Spleen (tissue), 11 donors: Measurements from ENCODE around the gene BABAM2. TPM values are rescaled to one million over a fixed set of nuclear protein-coding genes. Genes with fewer than 3 reads are reported as not detected.

Experiments used
- DNase-seq: peaks from one replicate; pipeline ENCODE4 v3.0.0-alpha.2; 2020
- H3K27ac ChIP-seq, 8 donors: fragments of 200-600 bp; sonication (generic) in 7 of 8; 1 replicate in 4 of 8; 2 replicates in 4 of 8; pipeline versions ENCODE4 v1.5.0 to v1.8.0; 2016 to 2021; ENCODE audit warnings: inconsistent platforms in 4 of 8, mild to moderate bottlenecking in 4 of 8, moderate library complexity in 1 of 8
- H3K27me3 ChIP-seq, 7 donors: fragments of 200-600 bp; sonication (generic) in 6 of 7; replicated peaks in 1 of 7; 1 replicate in 4 of 7; 2 replicates in 3 of 7; pipeline versions ENCODE4 v1.5.0 to v1.8.0; 2016 to 2021; ENCODE audit warnings: inconsistent platforms in 3 of 7, mild to moderate bottlenecking in 1 of 7
- H3K36me3 ChIP-seq, 6 donors: fragments of 200-600 bp; sonication (generic) in 5 of 6; 1 replicate in 4 of 6; 2 replicates in 2 of 6; pipeline versions ENCODE4 v1.5.0 to v1.8.0; 2016 to 2021; ENCODE audit warnings: inconsistent platforms in 2 of 6
- H3K4me1 ChIP-seq, 6 donors: fragments of 200-600 bp; sonication (generic) in 5 of 6; 1 replicate in 3 of 6; 2 replicates in 3 of 6; pipeline versions ENCODE4 v1.5.0 to v1.8.0; 2016 to 2021; ENCODE audit warnings: inconsistent platforms in 3 of 6
- H3K4me3 ChIP-seq, 8 donors: fragments of 200-600 bp; sonication (generic) in 7 of 8; 1 replicate in 4 of 8; 2 replicates in 4 of 8; pipeline versions ENCODE4 v1.5.0 to v1.8.0; 2016 to 2021; ENCODE audit warnings: inconsistent platforms in 4 of 8, mild to moderate bottlenecking in 4 of 8, moderate library complexity in 2 of 8
- H3K9me3 ChIP-seq, 8 donors: fragments of 200-600 bp; sonication (generic) in 7 of 8; 1 replicate in 4 of 8; 2 replicates in 4 of 8; pipeline versions ENCODE4 v1.5.0 to v1.8.0; 2016 to 2021; ENCODE audit warnings: inconsistent platforms in 4 of 8
- POLR2A ChIP-seq, 3 donors: fragments of 450-650 bp; IDR thresholded peaks; one replicate each; pipeline ENCODE4 v1.5.1; 2017; ENCODE audit warnings: antibody characterized with exemption in 3 of 3, mild to moderate bottlenecking in 1 of 3
- POLR2AphosphoS5 ChIP-seq, 3 donors: sonication (generic); formaldehyde crosslinking; IDR thresholded peaks; one replicate each; pipeline ENCODE4 v1.5.1; 2017; ENCODE audit warnings: antibody characterized with exemption in 3 of 3
- WGBS, 5 donors: extraction: QIAGEN DNeasy Blood & Tissue Kit in 3 of 5; methylation state at CpG; one replicate each; pipeline versions ENCODE4 v1.1.5 to v1.1.7; 2013 to 2018; 5-methylcytosine and 5-hydroxymethylcytosine counted together
- intact Hi-C: fragments of 100-400 bp; cut with DNase I; formaldehyde crosslinking; loops from one replicate; pipeline ENCODE4 v1.15.0; 2023; ENCODE audit warnings: low total_unique reads
- polyA plus RNA-seq, 3 donors: library from polyadenylated mRNA; stranded (reverse); fragments of 200-250 nt; gene quantifications; one replicate each; pipeline ENCODE4 v1.2.1, GENCODE V29; 2013
- total RNA-seq, 7 donors: library from RNA; depleted of rRNA in 3 of 7; stranded (reverse); fragments of >200 nt in 3 of 7; fragmentation: NEBNext Ultra II Directional in 4 of 7; extraction: Animal tissue kit (Norgen Biotek cat#: 25700) in 4 of 7; gene quantifications; one replicate each; pipeline versions ENCODE4 v1.1.0 to v1.2.1, GENCODE V29; 2016 to 2021
- TF ChIP-seq, protein P1 (sequence below), 11 experiments: fragments of 200-600 bp in 7 of 11; fragments of 450-650 bp in 4 of 11; sonication (generic) in 4 of 11; IDR thresholded peaks in 8 of 11; conservative IDR thresholded peaks in 3 of 11; 1 replicate in 7 of 11; 2 replicates in 4 of 11; pipeline versions ENCODE4 v1.4.0 to v1.8.0; 2016 to 2021; ENCODE audit warnings: antibody characterized with exemption in 11 of 11, inconsistent platforms in 4 of 11, mild to moderate bottlenecking in 1 of 11
- donor health status: healthy with polysubstance abuse.
- donor health status: DM: no; HTN: no; CAD: no; lungs with moderate emphysema.
- donor health status: DM: no; HTN: no; CAD: no.
- donor health status: Bipolar disorder and iron deficiency.
- donor health status: healthy.
- donor health status: DM: no; HTN: no; CAD: no.
- donor health status: DM: yes; HTN: yes; CAD: no.

The BABAM2 gene
- total and polyA plus RNA-seq, 10 donors: 16.1 to 70.1 (median 55.0) TPM

DNA sequence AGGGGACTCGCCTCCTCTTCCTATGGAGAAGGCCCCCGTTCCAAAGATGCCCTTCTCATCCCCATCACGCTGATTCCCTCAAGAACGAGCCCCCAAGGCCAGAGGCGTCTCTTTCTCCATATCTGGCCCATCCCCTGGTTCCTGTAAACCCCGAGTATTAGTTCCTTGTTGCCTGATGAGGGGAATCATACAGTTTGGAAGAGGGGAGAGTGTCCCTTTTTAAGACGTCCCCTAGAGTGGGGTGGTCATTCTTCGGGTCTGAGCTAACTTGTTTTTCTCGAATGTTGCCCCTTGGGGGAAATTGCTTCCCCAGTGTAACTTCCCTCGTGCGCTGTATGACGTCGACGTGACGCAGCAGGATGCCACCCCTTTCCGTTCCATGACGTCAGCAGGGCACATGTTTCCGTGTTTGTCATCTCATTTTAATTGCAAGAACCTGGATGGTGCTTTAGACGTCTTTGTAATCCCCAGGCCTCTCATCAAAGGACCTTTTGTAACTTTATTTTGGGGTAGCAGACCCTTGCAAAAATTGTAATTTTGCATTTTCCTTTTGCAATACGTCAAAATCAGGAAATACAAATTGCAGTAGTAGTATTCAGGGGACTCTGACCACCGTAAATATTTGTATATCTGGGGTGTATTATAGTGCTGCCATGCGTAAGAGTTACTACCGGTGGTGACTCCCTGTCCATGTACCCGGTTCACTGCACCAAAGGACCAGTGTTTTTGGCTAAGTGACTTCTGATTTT is 569 bp downstream of the BABAM2 start:
- peak overlapping the region; percentile 66 to 91 (median 76) for H3K4me3 ChIP-seq
- H3K9me3 ChIP-seq: no peaks in the 10 kb centered on the region
- H3K36me3 ChIP-seq: peaks cover 0 to 19% (median 5%) of the 10 kb centered on the region in 6 donors
- TF ChIP-seq, protein P1, sequence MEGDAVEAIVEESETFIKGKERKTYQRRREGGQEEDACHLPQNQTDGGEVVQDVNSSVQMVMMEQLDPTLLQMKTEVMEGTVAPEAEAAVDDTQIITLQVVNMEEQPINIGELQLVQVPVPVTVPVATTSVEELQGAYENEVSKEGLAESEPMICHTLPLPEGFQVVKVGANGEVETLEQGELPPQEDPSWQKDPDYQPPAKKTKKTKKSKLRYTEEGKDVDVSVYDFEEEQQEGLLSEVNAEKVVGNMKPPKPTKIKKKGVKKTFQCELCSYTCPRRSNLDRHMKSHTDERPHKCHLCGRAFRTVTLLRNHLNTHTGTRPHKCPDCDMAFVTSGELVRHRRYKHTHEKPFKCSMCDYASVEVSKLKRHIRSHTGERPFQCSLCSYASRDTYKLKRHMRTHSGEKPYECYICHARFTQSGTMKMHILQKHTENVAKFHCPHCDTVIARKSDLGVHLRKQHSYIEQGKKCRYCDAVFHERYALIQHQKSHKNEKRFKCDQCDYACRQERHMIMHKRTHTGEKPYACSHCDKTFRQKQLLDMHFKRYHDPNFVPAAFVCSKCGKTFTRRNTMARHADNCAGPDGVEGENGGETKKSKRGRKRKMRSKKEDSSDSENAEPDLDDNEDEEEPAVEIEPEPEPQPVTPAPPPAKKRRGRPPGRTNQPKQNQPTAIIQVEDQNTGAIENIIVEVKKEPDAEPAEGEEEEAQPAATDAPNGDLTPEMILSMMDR (IDR thresholded peaks at IDR 0.05 in 8 of 11, conservative IDR thresholded peaks at IDR 0.05 in 3 of 11): no peak
- TF ChIP-seq POLR2A (IDR thresholded peaks at IDR 0.05): no peak
- peak in 1 of 3 donors; percentile 82 for TF ChIP-seq POLR2AphosphoS5 (IDR thresholded peaks at IDR 0.05)
- intact Hi-C loops: loop anchor here (10.0 kb wide), 1 partner anchor 116 kb away; the partner anchor contains the start of gene MRPL33
- H3K27ac ChIP-seq: peak overlapping the region; percentile 97 to 99 (median 98)
- no peaks in the 10 kb centered on the region for H3K27me3 ChIP-seq
- peaks cover 6 to 59% (median 48%) of the 10 kb centered on the region in 6 donors for H3K4me1 ChIP-seq
- whole genome bisulfite sequencing, 5 donors: 13 to 16% (median 15%) methylated on average over 24 of the region's 24 CpGs
- DNase-seq: peak; percentile 90

DNA sequence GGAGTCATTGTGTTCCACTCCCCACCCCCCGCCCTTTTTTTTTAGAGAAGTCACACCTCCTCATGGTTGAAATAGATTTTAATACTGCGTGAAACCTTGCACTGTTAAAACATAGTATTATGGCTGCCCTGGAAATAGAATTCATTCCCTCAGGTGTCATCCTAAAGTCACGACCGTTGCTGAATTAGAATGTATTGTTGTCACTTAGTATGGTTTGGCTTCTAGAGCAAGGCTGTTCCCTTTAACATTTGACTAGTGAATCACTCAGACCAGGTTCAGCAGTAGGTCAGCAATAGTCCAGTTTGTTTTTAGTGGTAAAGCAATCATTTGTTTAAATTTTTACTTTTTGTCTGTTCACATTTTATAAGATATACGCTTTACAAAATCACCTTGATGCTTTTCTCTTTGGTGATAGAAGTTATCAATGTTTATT is 1.2 kb downstream of the BABAM2 start:
- no peaks in the 10 kb centered on the region for H3K9me3 ChIP-seq
- H3K4me1 ChIP-seq: peaks cover 6 to 61% (median 48%) of the 10 kb centered on the region in 6 donors
- TF ChIP-seq, protein P1 (IDR thresholded peaks at IDR 0.05 in 8 of 11, conservative IDR thresholded peaks at IDR 0.05 in 3 of 11): no peak
- TF ChIP-seq POLR2AphosphoS5 (IDR thresholded peaks at IDR 0.05): no peak
- TF ChIP-seq POLR2A (IDR thresholded peaks at IDR 0.05): no peak
- peak overlapping the region; percentile 97 to 99 (median 98) for H3K27ac ChIP-seq
- H3K27me3 ChIP-seq: no peaks in the 10 kb centered on the region
- H3K36me3 ChIP-seq: peaks cover 0 to 24% (median 11%) of the 10 kb centered on the region in 6 donors
- DNase-seq: no peak
- 80 to 87% (median 84%) methylated on average over 5 of the region's 5 CpGs for WGBS, 5 donors
- peak overlapping the region in 4 of 8 donors; percentile 73 to 91 (median 78) for H3K4me3 ChIP-seq
- intact Hi-C loops: loop anchor here (10.0 kb wide), 1 partner anchor 117 kb away; the partner anchor contains the start of gene MRPL33

DNA sequence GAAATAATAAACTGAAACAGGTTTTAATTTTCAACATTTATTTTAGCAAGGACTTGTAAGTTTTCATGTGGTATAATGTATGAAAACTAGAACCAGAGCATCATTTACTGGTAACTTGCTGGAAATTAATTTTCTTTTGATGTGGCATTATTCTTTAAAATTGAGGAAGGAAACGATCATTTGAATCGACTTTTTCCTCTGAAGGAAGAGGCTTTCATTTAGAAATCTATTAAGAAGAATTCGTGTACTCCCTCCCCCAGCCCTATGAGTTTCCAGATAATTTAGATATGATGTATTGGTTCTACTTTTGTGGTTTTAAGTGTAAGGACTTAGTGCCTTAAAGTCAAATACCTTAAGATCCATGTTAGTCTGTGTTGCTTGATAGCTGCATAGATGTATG is 2.5 kb downstream of the BABAM2 start:
- no peaks in the 10 kb centered on the region for H3K9me3 ChIP-seq
- H3K4me1 ChIP-seq: peaks cover 12 to 70% (median 55%) of the 10 kb centered on the region in 6 donors
- no peak overlapping the region for H3K4me3 ChIP-seq
- H3K27me3 ChIP-seq: no peaks in the 10 kb centered on the region
- intact Hi-C loops: loop anchor here (10.0 kb wide), 1 partner anchor 118 kb away; the partner anchor contains the start of gene MRPL33
- H3K27ac ChIP-seq: peak overlapping the region in 2 of 8 donors; percentile 97 to 99
- H3K36me3 ChIP-seq: peaks cover 0 to 35% (median 14%) of the 10 kb centered on the region in 6 donors
- DNase-seq: no peak
- no peak for TF ChIP-seq POLR2A (IDR thresholded peaks at IDR 0.05)
- no peak for TF ChIP-seq POLR2AphosphoS5 (IDR thresholded peaks at IDR 0.05)
- TF ChIP-seq, protein P1 (IDR thresholded peaks at IDR 0.05 in 8 of 11, conservative IDR thresholded peaks at IDR 0.05 in 3 of 11): no peak
- 4 to 9% (median 7%) methylated on average over 3 of the region's 3 CpGs for WGBS, 5 donors

DNA sequence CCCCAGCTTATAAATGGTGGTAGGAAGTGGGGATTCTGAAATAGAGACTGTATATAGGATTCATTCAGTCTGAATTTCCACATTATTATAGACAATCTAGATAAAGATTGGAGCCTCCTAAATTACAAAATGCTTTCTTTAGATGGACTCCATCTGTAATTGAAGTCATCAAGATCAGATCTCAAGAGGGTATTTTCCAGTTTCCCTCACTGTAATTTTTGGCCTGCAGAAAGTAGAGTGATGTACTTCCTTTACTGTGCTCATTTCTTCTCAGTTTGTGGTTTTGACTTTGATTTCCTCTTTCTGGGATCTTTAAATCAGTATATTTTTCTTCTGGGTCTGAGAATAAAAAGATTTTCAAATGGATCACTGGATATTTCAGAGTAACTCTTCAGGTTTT is 7.2 kb downstream of the BABAM2 start:
- Histone ChIP-seq H3K36me3 (peaks cover 0 to 65% (median 20%) of the 10 kb centered on the region in 6 donors), H3K9me3 (no peaks in the 10 kb centered on the region), H3K4me1 (peaks cover 6 to 42% (median 22%) of the 10 kb centered on the region in 6 donors), H3K27ac (peak overlapping the region in 6 of 8 donors; percentile 13 to 49 (median 35)), H3K4me3 (no peak overlapping the region), H3K27me3 (no peaks in the 10 kb centered on the region)
- no peak for DNase-seq
- TF ChIP-seq, protein P1 (IDR thresholded peaks at IDR 0.05 in 8 of 11, conservative IDR thresholded peaks at IDR 0.05 in 3 of 11): no peak
- TF ChIP-seq POLR2AphosphoS5 (IDR thresholded peaks at IDR 0.05) (no peak), POLR2A (IDR thresholded peaks at IDR 0.05) (no peak)
- intact Hi-C loops: loop anchor here (10.0 kb wide), 1 partner anchor 123 kb away; the partner anchor contains the start of gene MRPL33
